T-helper 2 cell (primary cell): Measurements from ENCODE around the gene BBLN.
"Not testable (repeated sequence)": the region's sequence is repeated elsewhere in the genome, so short reads cannot be mapped to it uniquely, and the experiment has no call there.

Experiments used
- DNase-seq, 5 experiments: peaks; one replicate each; pipeline versions ENCODE4 v3.0.0 to v3.0.0-alpha.2; 2012 to 2022

Gene BBLN

GRCh38 chr9:128163523-128164306 is 3.6 kb downstream of the BBLN start:
- DNase-seq = no peak

- DNase-seq = no peak
Observed at GRCh38 chr9:128164307-128164885, 4.3 kb downstream of the BBLN start.

GRCh38 chr9:128166169-128166568 is 6.1 kb downstream of the BBLN start:
- DNase-seq = no peak

DNA sequence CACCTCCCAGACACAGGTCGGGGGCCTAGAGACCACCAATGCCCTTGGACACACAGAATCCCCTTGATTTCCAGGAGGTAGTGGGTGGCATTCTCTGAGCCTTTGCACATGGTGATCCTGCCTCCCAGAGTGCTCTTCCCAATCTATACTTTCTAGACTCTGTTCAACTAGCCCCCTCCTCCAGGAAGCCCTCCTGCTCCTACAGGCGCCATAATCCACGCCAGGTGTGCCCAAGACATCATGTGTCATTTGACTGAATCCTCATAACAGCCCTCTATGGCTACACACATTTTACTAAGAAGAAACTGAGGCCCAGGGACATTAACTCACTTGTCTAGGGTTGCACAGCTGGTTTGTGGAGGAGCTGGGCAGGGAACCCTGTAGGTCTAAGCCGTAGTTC is 7.1 kb downstream of the BBLN start:
- DNase-seq = no peak

- DNase-seq = no peak
Observed at GRCh38 chr9:128168731-128169308, 8.8 kb downstream of the BBLN start.

GRCh38 chr9:128169492-128169891 is 9.4 kb downstream of the BBLN start:
- DNase-seq = no peak

DNA sequence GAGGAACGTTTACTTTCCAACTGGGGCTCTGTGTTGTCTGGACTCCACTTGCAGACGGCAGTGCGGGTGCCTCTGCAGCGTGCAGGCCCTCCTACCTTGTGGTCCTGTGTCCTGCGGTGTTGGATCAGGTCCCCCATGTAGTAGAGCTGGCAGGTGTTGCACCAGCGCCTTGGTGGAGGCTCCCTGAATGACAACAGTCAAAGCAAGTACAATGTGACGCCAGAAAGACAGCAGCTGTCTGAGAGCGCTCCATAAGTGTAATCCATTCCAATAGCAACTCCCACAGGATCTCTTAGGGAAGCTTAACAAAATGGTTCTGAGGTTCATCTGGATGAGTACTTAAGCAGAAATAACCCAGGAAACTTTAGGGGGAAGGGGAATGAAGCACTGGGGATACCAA is 9.9 kb downstream of the BBLN start:
- no peak for DNase-seq

DNA sequence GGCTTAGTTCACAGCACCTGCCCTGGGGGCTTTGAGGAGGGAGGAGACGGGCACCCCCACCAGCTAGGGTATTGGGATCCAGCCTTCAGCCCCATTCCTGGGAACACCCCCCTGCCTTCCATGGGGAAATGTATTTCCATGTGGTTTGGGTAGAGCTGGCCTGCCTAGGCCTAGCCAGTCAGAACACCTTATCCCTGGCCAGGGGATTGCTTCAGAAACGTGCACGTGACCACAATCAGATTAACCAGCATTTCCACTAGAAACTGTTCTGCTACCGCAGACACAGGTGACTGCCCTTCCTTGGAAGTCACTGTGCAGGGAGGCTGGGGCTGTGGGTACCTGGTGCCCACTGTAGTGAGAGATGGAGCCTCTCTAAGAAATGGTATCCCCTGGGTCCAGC is 14.0 kb downstream of the BBLN start:
- no peak for DNase-seq

DNA sequence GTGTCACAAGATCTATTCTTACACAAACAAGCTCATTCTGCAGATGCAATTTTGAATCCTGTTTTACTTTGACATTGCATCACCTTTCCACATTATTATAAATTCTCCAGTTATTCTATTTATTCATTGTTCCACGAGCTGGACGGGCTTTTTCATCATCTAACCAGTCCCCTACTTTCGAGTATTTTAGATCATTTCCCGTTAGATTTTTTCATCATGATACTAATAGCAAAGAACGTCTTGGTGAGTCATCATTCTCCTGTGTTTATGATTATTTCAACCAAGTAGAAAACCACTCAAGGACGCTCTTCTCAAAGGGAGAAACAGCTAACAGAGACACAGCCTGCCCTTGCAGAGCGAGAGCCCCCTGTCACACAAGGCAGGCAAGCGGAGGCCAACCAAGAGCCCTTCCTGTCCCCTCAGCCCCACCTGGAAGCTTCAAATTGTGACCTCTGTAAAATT is 15.1 kb downstream of the BBLN start:
- no peak for DNase-seq

DNA sequence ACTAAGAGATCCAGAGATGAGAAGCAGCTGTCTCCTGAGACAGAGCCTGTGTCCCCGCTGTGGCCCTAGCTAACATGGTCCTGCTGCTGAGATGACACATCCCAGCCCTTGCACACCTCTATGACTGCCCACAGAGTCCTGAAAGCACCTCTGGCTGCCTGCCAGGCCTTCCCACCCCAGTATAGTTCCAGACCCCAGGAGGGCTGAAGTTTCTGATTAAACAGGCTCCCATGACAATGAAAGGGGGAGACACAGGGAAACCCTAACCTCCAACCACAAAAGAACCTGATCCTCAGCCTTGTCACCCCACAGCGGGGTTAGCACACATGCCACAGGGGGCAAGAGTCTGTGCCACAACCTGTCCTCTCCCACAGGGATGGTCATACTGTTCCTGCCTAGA is 15.7 kb downstream of the BBLN start:
- DNase-seq = no peak

GRCh38 chr9:128178806-128179431 is 18.9 kb downstream of the BBLN start:
- no peak for DNase-seq

GRCh38 chr9:128180001-128180400 is 19.9 kb downstream of the BBLN start:
- DNase-seq = no peak

DNA sequence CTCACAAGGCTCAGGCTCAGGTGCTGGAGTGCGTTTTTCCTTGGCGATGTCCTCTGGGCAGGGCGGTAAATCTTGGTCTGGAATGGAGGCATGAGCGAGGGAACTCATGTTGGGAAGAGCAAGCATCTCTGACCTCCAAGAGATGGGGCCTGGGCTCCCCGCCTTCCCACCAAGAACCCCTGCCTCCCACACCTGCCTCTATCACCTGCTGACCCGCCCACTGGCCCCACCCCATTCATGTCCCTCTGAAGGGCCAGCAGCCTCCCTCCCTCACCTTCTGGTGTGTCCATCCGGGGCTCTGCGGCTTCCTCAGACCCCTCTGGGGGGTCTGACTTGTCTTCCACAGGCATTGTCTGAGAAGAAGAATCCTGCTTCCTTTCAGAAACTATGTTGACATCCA is 20.4 kb downstream of the BBLN start:
- no peak for DNase-seq

GRCh38 chr9:128181480-128181879 is 21.4 kb downstream of the BBLN start:
- not testable (repeated sequence) for DNase-seq

DNA sequence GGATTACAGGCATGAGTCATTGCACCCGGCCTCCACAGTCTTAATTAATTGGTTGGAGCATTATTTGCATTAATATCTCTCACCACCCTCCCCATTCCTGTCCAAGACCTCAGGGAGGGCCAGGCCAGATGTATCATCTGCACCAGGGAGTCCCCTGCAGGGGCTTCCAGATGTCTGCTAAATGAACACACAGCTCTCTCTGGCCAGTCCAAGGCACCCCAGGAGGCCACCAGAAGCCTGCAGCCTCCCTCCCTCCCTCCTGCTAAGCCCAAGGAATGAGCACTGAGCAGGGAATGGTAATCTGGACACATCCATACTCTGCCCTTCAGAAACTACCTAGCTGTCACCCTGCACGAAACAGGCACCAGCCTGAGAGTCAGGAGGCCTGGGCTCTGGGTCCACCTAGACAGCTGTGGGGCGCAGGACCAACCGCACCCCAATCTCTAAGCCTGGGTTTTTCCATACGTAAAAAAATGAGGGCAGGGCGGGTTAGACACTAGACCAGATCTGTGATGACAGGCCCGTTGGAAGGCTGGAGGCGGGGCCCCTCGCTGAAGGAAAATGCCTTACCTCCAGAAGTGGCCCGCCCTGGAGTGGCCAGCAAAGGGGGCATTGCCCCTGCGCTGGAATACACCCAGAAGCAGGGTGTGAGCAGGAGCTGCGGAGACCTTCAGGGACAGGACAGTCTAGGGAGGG is 23.0 kb downstream of the BBLN start:
- DNase-seq = no peak

DNA sequence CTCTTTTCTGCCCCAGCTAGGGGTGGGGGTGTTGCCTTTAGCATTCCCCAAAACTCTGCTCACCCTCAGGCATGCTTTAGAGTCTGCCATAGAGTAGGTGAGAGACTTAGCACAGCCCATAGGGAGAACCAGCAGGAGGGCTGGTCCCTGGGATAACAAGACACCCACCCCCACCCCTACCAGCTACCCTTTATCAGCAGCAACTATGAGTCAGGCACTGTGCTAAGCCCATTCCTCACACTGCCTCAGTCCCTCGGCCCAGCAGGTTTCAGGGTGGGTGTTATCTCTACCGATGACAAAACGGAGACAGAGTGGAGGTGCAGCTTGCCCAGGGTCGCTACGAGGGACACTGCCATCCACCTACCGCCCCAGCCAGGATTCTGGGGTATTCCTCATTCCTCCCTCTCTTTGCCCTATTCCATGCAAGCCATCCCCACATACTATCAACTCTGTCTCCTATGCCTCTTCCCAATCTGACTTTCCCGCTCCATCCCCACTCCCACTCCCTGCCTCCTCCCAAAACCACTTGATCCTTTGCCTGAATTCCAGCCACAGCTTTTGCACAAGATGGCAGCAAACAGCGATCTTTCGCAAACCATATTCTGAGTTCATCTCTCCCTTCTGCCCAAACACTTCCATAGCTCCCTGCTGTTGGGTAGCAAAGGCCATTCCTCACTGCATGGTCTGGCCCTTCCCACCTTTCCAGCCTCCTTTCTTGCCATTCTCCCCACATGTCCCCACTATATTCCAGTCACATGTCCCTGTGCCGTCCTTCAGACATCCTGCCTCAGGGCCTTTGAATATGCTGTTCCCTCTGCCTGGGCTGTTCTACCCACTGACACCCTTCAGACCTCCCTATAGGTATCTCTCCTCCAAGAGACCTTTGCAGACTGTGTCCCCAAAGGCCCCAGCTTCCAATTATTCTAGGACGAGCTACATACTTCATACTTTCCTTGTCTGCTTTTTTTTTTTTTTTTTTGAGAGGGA is 26.2 kb downstream of the BBLN start:
- no peak for DNase-seq

DNA sequence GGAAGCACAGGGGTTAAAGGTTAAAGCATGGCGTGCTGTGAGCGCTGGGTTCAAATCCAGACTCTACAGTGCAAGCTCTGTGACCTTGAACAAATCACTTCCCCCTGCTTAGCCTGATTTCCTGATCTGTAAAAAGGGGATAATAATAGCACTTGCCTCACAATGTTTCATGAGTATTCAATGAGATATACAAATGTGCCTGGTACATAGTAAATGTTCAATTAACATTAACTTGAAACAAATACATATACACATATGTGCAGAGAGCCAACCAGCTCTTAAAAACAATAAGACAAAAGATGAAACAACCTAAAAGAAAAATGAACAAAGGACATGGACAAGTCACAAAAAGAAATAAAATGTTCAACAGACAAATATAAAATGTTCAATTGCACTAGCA is 27.3 kb downstream of the BBLN start:
- DNase-seq = no peak

DNA sequence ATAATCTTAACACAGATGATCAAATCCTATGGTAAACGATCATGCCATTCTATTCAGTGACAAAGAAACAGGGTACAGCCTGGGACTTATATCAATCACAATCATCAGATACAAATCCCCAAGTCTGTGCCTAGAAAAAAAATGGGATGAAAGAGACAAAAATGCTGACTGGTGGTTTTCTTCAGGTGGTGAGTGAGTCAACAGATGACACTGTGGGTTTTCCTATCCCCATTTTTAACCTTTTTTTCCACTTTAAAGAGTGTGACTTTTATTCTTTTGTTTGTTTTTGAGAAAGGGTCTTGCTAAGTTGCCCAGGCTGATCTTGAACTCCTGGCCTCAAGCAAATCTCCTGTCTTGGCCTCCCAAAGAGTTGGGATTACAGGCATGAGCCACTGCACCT is 28.1 kb downstream of the BBLN start:
- no peak for DNase-seq

GRCh38 chr9:128190013-128190412 is 29.9 kb downstream of the BBLN start:
- no peak for DNase-seq

GRCh38 chr9:128190516-128191405 is 30.7 kb downstream of the BBLN start:
- DNase-seq = peak in 2 of 5 experiments; percentile 12 to 52
